OCI-LY7 (cell line): ENCODE results near the gene CNOT1. TPM values are rescaled to one million over a fixed set of nuclear protein-coding genes. Genes with fewer than 3 reads are reported as not detected.
"Not testable (repeated sequence)": the region's sequence is repeated elsewhere in the genome, so short reads cannot be mapped to it uniquely, and the experiment has no call there.

Experiments used
- BruUV-seq: library from RNA; stranded (reverse); fragments of 400-500 nt; replicated peaks from 2 replicates; lab custom pipeline; 2021; lab: Mats Ljungman, UMichigan
- CTCF ChIA-PET: fragments of 300-600 bp; sonication (Branson Sonifier 250); formaldehyde crosslinking; loops from one replicate; lab custom pipeline; 2022; ENCODE audit warnings: antibody characterized with exemption; ENCODE audit not compliant: unreplicated experiment; lab: Charles Lee
- POLR2A ChIA-PET: fragments of 300-600 bp; sonication (Branson Sonifier 250); formaldehyde crosslinking; loops from one replicate; lab custom pipeline; 2022; ENCODE audit warnings: antibody characterized with exemption; lab: Charles Lee
- DNase-seq: peaks from one replicate; pipeline ENCODE4 v3.0.0-alpha.2; 2015; ENCODE audit warnings: low spot score
- H2AFZ ChIP-seq: fragments of 200-600 bp; sonication (generic), shearing (Covaris generic); 2 replicates; pipeline ENCODE4 v1.6.1; 2014; ENCODE audit warnings: mild to moderate bottlenecking, antibody characterized with exemption, low read length, moderate library complexity
- H3K27ac ChIP-seq: fragments of 200-600 bp; sonication (generic); 2 replicates; pipeline ENCODE4 v1.5.1; 2014; ENCODE audit warnings: mixed run types, low read depth, mild to moderate bottlenecking, moderate library complexity, low read length, inconsistent platforms; ENCODE audit not compliant: poor library complexity, severe bottlenecking
- H3K36me3 ChIP-seq: fragments of 200-600 bp; sonication (generic); 2 replicates; pipeline ENCODE4 v1.6.1; 2014; ENCODE audit warnings: mild to moderate bottlenecking, antibody characterized with exemption, low read length, moderate library complexity, mixed read lengths; ENCODE audit not compliant: insufficient read depth
- H3K4me1 ChIP-seq: fragments of 200-600 bp; sonication (generic); 2 replicates; pipeline ENCODE4 v1.5.1; 2014; ENCODE audit warnings: mild to moderate bottlenecking, low read length; ENCODE audit not compliant: insufficient read depth, poor library complexity, severe bottlenecking
- H3K4me2 ChIP-seq: fragments of 200-600 bp; sonication (generic); 2 replicates; pipeline ENCODE4 v1.6.1; 2014; ENCODE audit warnings: mild to moderate bottlenecking, low read length
- H3K4me3 ChIP-seq: fragments of 200-600 bp; sonication (generic); 2 replicates; pipeline ENCODE4 v1.5.1; 2014; ENCODE audit warnings: mild to moderate bottlenecking, low read depth, low read length; ENCODE audit not compliant: poor library complexity, severe bottlenecking
- H3K79me2 ChIP-seq: fragments of 200-600 bp; sonication (generic); 2 replicates; pipeline ENCODE4 v1.6.1; 2016; ENCODE audit warnings: low read depth, mild to moderate bottlenecking, low read length, moderate library complexity, mixed read lengths; ENCODE audit not compliant: insufficient read depth
- H3K9me2 ChIP-seq: fragments of 200-600 bp; sonication (generic); 2 replicates; pipeline ENCODE4 v1.6.1; 2016; ENCODE audit warnings: mild to moderate bottlenecking, low read length, mixed read lengths; ENCODE audit not compliant: insufficient read depth
- H3K9me3 ChIP-seq: fragments of 200-600 bp; sonication (generic); 2 replicates; pipeline ENCODE4 v1.6.1; 2014; ENCODE audit warnings: mild to moderate bottlenecking, mixed run types, low read length, mixed read lengths
- H4K20me1 ChIP-seq: fragments of 200-600 bp; sonication (generic); 2 replicates; pipeline ENCODE4 v1.6.1; 2014; ENCODE audit warnings: mild to moderate bottlenecking, antibody characterized with exemption, low read length, moderate library complexity, mixed read lengths; ENCODE audit not compliant: insufficient read depth
- EZH2phosphoT487 ChIP-seq: fragments of 200-600 bp; sonication (generic); IDR thresholded peaks from 2 replicates; pipeline ENCODE4 v1.6.1; 2018; ENCODE audit warnings: low read depth, borderline replicate concordance, mild to moderate bottlenecking, mixed run types, antibody characterized with exemption, low read length, moderate library complexity, mixed read lengths
- intact Hi-C: fragments of 100-400 bp; cut with micrococcal nuclease; formaldehyde crosslinking; loops from one replicate; pipeline ENCODE4 v1.10.0; 2022; ENCODE audit not compliant: unreplicated experiment
- total RNA-seq, 2 experiments: library from RNA; depleted of rRNA in 1 of 2; stranded (reverse); fragments of >200 nt in 1 of 2; shearing (Covaris generic) in 1 of 2; gene quantifications; 2 replicates each; pipeline ENCODE4 v1.2.3, GENCODE V29; 2014 to 2022
- TF ChIP-seq, protein P1 (sequence below): fragments of 200-600 bp; sonication (generic); conservative IDR thresholded peaks from 2 replicates; pipeline ENCODE4 v1.5.1; 2014; ENCODE audit warnings: mild to moderate bottlenecking, antibody characterized with exemption, low read length, moderate library complexity, mixed read lengths

The CNOT1 gene
- total RNA-seq, 2 experiments from 2014 or later, result 230 to 288 TPM

GRCh38 chr16:58614212-58614611 lies 15.4 kb downstream of the CNOT1 start:
- no TSS peak for BruUV-seq
- ChIA-PET CTCF (no interaction called here), POLR2A (no interaction called here)
- no peaks in the 10 kb centered on the region for H3K9me2 ChIP-seq
- peaks cover 88% of the 10 kb centered on the region for H3K36me3 ChIP-seq
- no peak overlapping the region for H2AFZ ChIP-seq
- no peaks in the 10 kb centered on the region for H3K9me3 ChIP-seq
- H3K79me2 ChIP-seq, result peaks cover 99% of the 10 kb centered on the region
- intact Hi-C loops, result no loop called here
- H3K4me1 ChIP-seq, result no peaks in the 10 kb centered on the region
- no peak overlapping the region for H3K4me2 ChIP-seq
- TF ChIP-seq EZH2phosphoT487, result no peak
- TF ChIP-seq, protein P1, sequence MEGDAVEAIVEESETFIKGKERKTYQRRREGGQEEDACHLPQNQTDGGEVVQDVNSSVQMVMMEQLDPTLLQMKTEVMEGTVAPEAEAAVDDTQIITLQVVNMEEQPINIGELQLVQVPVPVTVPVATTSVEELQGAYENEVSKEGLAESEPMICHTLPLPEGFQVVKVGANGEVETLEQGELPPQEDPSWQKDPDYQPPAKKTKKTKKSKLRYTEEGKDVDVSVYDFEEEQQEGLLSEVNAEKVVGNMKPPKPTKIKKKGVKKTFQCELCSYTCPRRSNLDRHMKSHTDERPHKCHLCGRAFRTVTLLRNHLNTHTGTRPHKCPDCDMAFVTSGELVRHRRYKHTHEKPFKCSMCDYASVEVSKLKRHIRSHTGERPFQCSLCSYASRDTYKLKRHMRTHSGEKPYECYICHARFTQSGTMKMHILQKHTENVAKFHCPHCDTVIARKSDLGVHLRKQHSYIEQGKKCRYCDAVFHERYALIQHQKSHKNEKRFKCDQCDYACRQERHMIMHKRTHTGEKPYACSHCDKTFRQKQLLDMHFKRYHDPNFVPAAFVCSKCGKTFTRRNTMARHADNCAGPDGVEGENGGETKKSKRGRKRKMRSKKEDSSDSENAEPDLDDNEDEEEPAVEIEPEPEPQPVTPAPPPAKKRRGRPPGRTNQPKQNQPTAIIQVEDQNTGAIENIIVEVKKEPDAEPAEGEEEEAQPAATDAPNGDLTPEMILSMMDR, result no peak
- DNase-seq, result no peak
- H3K4me3 ChIP-seq, result no peak overlapping the region
- H3K27ac ChIP-seq, result no peak overlapping the region
- peaks cover 12% of the 10 kb centered on the region for H4K20me1 ChIP-seq

DNA sequence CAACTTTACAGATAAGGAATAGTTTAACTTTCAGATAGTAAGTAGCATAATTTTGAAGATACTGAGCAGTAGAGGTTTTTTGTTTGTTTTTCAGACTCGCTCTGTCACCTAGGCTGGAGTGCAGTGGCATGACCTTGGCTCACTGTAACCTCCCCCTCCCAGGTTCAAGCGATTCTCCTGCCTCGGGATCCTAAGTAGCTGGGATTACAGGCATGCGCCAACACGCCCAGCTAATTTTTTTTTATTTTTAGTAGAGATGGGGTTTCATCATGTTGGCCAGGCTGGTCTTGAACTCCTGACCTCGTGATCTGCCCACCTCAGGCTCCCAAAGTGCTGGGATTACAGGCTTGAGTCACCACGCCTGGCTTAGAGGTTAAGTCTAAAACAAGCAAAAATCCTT lies 16.7 kb downstream of the CNOT1 start:
- H4K20me1 ChIP-seq, H3K27ac ChIP-seq, H3K4me3 ChIP-seq, CTCF ChIA-PET, BruUV-seq, intact Hi-C loops, H3K4me2 ChIP-seq, H3K9me2 ChIP-seq, POLR2A ChIA-PET, H3K4me1 ChIP-seq, H2AFZ ChIP-seq, DNase-seq, H3K9me3 ChIP-seq: not testable (repeated sequence)
- H3K36me3 ChIP-seq, result peaks cover 87% of the 10 kb centered on the region
- H3K79me2 ChIP-seq, result peaks cover 99% of the 10 kb centered on the region

GRCh38 chr16:58608601-58609136 lies 21.0 kb downstream of the CNOT1 start:
- peaks cover 91% of the 10 kb centered on the region for H3K36me3 ChIP-seq
- H3K4me3 ChIP-seq, result no peak overlapping the region
- no peak for TF ChIP-seq EZH2phosphoT487
- TF ChIP-seq, protein P1, result no peak
- H3K9me3 ChIP-seq, result no peaks in the 10 kb centered on the region; the same call in 1 of the 2 replicates
- H3K9me2 ChIP-seq, result no peaks in the 10 kb centered on the region
- H2AFZ ChIP-seq, result no peak overlapping the region
- H3K4me2 ChIP-seq, result no peak overlapping the region
- BruUV-seq, result no TSS peak
- intact Hi-C loops, result no loop called here
- ChIA-PET CTCF (no interaction called here), POLR2A (interaction anchor here (0.6 to 1.7 kb wide), 2 partner anchors 9 to 267 kb away, joined by 4 to 9 read pairs; no protein-coding TSS in a partner anchor)
- H4K20me1 ChIP-seq, result peaks cover 12% of the 10 kb centered on the region
- no peak overlapping the region for H3K27ac ChIP-seq
- no peaks in the 10 kb centered on the region for H3K4me1 ChIP-seq
- peaks cover 100% of the 10 kb centered on the region for H3K79me2 ChIP-seq
- no peak for DNase-seq
